H9 (cell line): ENCODE data around the gene SEC61B. TPM values are rescaled to one million over a fixed set of nuclear protein-coding genes. Genes with fewer than 3 reads are reported as not detected.
"Not testable (repeated sequence)": the region's sequence is repeated elsewhere in the genome, so short reads cannot be mapped to it uniquely, and the experiment has no call there.

Experiments used
- DNase-seq: peaks from one replicate; pipeline ENCODE4 v3.0.0-alpha.2; 2017
- H2AFZ ChIP-seq: one replicate; pipeline ENCODE4 v1.6.1; 2013; ENCODE audit warnings: mild to moderate bottlenecking, low read length, control low read depth, moderate library complexity
- H2AK5ac ChIP-seq: 2 replicates; pipeline ENCODE4 v1.6.1; 2013; ENCODE audit warnings: low read length, control low read depth, mixed read lengths; ENCODE audit not compliant: insufficient read length
- H2BK120ac ChIP-seq: one replicate; pipeline ENCODE4 v1.6.1; 2013; ENCODE audit warnings: low read depth, mild to moderate bottlenecking, low read length, control low read depth, inconsistent platforms; ENCODE audit not compliant: poor library complexity, severe bottlenecking
- H2BK12ac ChIP-seq: 2 replicates; pipeline ENCODE4 v1.6.1; 2013; ENCODE audit warnings: low read length, control low read depth, mixed read lengths, low read depth; ENCODE audit not compliant: insufficient read length
- H2BK15ac ChIP-seq: 2 replicates; pipeline ENCODE4 v1.6.1; 2013; ENCODE audit warnings: low read depth, low read length, control low read depth
- H2BK20ac ChIP-seq: one replicate; pipeline ENCODE4 v1.6.1; 2013; ENCODE audit warnings: low read depth, mild to moderate bottlenecking, low read length, control low read depth, inconsistent platforms; ENCODE audit not compliant: poor library complexity, severe bottlenecking
- H2BK5ac ChIP-seq: 2 replicates; pipeline ENCODE4 v1.6.1; 2013; ENCODE audit warnings: low read length, control low read depth, mixed read lengths; ENCODE audit not compliant: insufficient read length
- H3K14ac ChIP-seq: 2 replicates; pipeline ENCODE4 v1.6.1; 2013; ENCODE audit warnings: low read length, control low read depth; ENCODE audit not compliant: insufficient read depth
- H3K18ac ChIP-seq: 2 replicates; pipeline ENCODE4 v1.6.1; 2013; ENCODE audit warnings: low read depth, mild to moderate bottlenecking, mixed read lengths, low read length, control low read depth; ENCODE audit not compliant: insufficient read length
- H3K23ac ChIP-seq: 2 replicates; pipeline ENCODE4 v1.6.1; 2013; ENCODE audit warnings: low read length, control low read depth, mixed read lengths, low read depth; ENCODE audit not compliant: insufficient read length
- H3K23me2 ChIP-seq: 2 replicates; pipeline ENCODE4 v1.6.1; 2013; ENCODE audit warnings: low read depth, mild to moderate bottlenecking, mixed read lengths, low read length, control low read depth; ENCODE audit not compliant: insufficient read length, poor library complexity, severe bottlenecking
- H3K27ac ChIP-seq: 2 replicates; pipeline ENCODE4 v1.5.1; 2013; ENCODE audit warnings: low read length, control low read depth, mixed read lengths, low read depth; ENCODE audit not compliant: insufficient read length
- H3K27me3 ChIP-seq: 2 replicates; pipeline ENCODE4 v1.6.1; 2013; ENCODE audit warnings: low read length, control low read depth, inconsistent platforms; ENCODE audit not compliant: insufficient read depth
- H3K4ac ChIP-seq: 2 replicates; pipeline ENCODE4 v1.6.1; 2013; ENCODE audit warnings: low read depth, mild to moderate bottlenecking, control low read depth, inconsistent platforms, low read length, moderate library complexity
- H3K4me1 ChIP-seq: 2 replicates; pipeline ENCODE4 v1.6.1; 2013; ENCODE audit warnings: low read length, control low read depth, inconsistent platforms; ENCODE audit not compliant: insufficient read depth
- H3K4me2 ChIP-seq: 2 replicates; pipeline ENCODE4 v1.6.1; 2013; ENCODE audit warnings: low read length, control low read depth, mixed read lengths; ENCODE audit not compliant: insufficient read length, insufficient read depth
- H3K56ac ChIP-seq: 2 replicates; pipeline ENCODE4 v1.6.1; 2013; ENCODE audit warnings: low read depth, mild to moderate bottlenecking, mixed read lengths, low read length, control low read depth; ENCODE audit not compliant: insufficient read length
- H3K79me1 ChIP-seq: 2 replicates; pipeline ENCODE4 v1.6.1; 2013; ENCODE audit warnings: low read depth, mild to moderate bottlenecking, moderate library complexity, low read length, control low read depth, inconsistent platforms; ENCODE audit not compliant: insufficient read depth, poor library complexity, severe bottlenecking
- H3K79me2 ChIP-seq: 2 replicates; pipeline ENCODE4 v1.6.1; 2013; ENCODE audit warnings: low read length, control low read depth, inconsistent platforms; ENCODE audit not compliant: insufficient read depth
- H3K9ac ChIP-seq: 2 replicates; pipeline ENCODE4 v1.6.1; 2013; ENCODE audit warnings: low read length, control low read depth, mixed read lengths; ENCODE audit not compliant: insufficient read length; ENCODE audit errors: extremely low read depth
- H3K9me3 ChIP-seq: one replicate; pipeline ENCODE4 v1.6.1; 2013; ENCODE audit warnings: low read depth, low read length, inconsistent platforms; ENCODE audit not compliant: control insufficient read depth
- H3T11ph ChIP-seq: one replicate; pipeline ENCODE4 v1.6.1; 2013; ENCODE audit warnings: mild to moderate bottlenecking, low read length, control low read depth, inconsistent platforms
- H4K20me1 ChIP-seq: one replicate; pipeline ENCODE4 v1.6.1; 2013; ENCODE audit not compliant: control insufficient read depth, insufficient read length, insufficient read depth
- H4K5ac ChIP-seq: 2 replicates; pipeline ENCODE4 v1.6.1; 2013; ENCODE audit warnings: low read depth, mild to moderate bottlenecking, mixed read lengths, low read length, control low read depth; ENCODE audit not compliant: insufficient read length
- H4K8ac ChIP-seq: replicated peaks from 2 replicates; pipeline ENCODE4 v1.6.1; 2013; ENCODE audit warnings: low read length, control low read depth, mixed read lengths, low read depth; ENCODE audit not compliant: insufficient read length
- H4K91ac ChIP-seq: 2 replicates; pipeline ENCODE4 v1.6.1; 2013; ENCODE audit warnings: low read depth, mild to moderate bottlenecking, moderate library complexity, mixed read lengths, low read length, control low read depth; ENCODE audit not compliant: insufficient read length
- H3K27ac Mint-ChIP-seq, 3 experiments: 2 replicates in 2 of 3; 3 replicates in 1 of 3; pipeline ENCODE4 v1.8.0; 2020 to 2021; ENCODE audit warnings: mixed read lengths in 3 of 3, mild to moderate bottlenecking in 1 of 3, moderate library complexity in 1 of 3
- H3K27me3 Mint-ChIP-seq: 2 replicates; pipeline ENCODE4 v1.8.0; 2021; ENCODE audit warnings: low read depth, mild to moderate bottlenecking, moderate library complexity, mixed read lengths
- H3K36me3 Mint-ChIP-seq, 3 experiments: 2 replicates in 2 of 3; 3 replicates in 1 of 3; pipeline ENCODE4 v1.8.0; 2020 to 2021; ENCODE audit warnings: low read depth in 3 of 3, mixed read lengths in 3 of 3; ENCODE audit not compliant: insufficient read depth in 1 of 3
- H3K4me1 Mint-ChIP-seq, 2 experiments: 2 replicates each; pipeline ENCODE4 v1.8.0; 2020; ENCODE audit warnings: mixed read lengths in 2 of 2
- H3K4me3 Mint-ChIP-seq, 2 experiments: 2 replicates in 1 of 2; 3 replicates in 1 of 2; pipeline ENCODE4 v1.8.0; 2020 to 2021; ENCODE audit warnings: mild to moderate bottlenecking in 2 of 2, mixed read lengths in 2 of 2, moderate library complexity in 1 of 2
- H3K9me3 Mint-ChIP-seq, 2 experiments: 2 replicates in 1 of 2; 3 replicates in 1 of 2; pipeline ENCODE4 v1.8.0; 2020; ENCODE audit warnings: mild to moderate bottlenecking in 2 of 2, mixed read lengths in 2 of 2, moderate library complexity in 1 of 2
- CTCF ChIP-seq: fragments of 200-600 bp; sonication (generic); conservative IDR thresholded peaks from 3 replicates; pipeline ENCODE4 v1.8.0; 2021; ENCODE audit warnings: antibody characterized with exemption, mild to moderate bottlenecking
- WGBS: extraction: QIAGEN DNeasy Blood & Tissue Kit; methylation state at CpG from one replicate; pipeline ENCODE4 v1.1.7; 2013; ENCODE audit warnings: missing lambda C conversion rate, low lambda C conversion rate, mixed read lengths; ENCODE audit not compliant: insufficient read length; ENCODE audit errors: extremely low coverage; 5-methylcytosine and 5-hydroxymethylcytosine counted together
- total RNA-seq: library from RNA; stranded (reverse); gene quantifications from 2 replicates; pipeline ENCODE4 v1.2.1, GENCODE V29; 2021

Gene SEC61B
- total RNA-seq, 1 experiment from 2014 or later, result 142 TPM

GRCh38 chr9:99193466-99193821 lies 28.6 kb upstream of the SEC61B start:
- H2BK20ac ChIP-seq, result no peak overlapping the region
- DNase-seq, result no peak
- H3K9me3 Mint-ChIP-seq, result peaks cover 0 to 2% of the 10 kb centered on the region in 2 experiments; a peak in 2 of 5 replicates
- H3T11ph ChIP-seq, result no peak overlapping the region
- no peak overlapping the region for H2BK12ac ChIP-seq
- no peaks in the 10 kb centered on the region; the same call in 1 of the 2 replicates for H3K27me3 ChIP-seq
- no peak overlapping the region for H3K4me3 Mint-ChIP-seq
- H2BK5ac ChIP-seq, result no peak overlapping the region
- no peak overlapping the region for H3K4ac ChIP-seq
- no peaks in the 10 kb centered on the region; a peak in 1 of 7 replicates for H3K36me3 Mint-ChIP-seq
- H3K56ac ChIP-seq, result no peak overlapping the region
- H3K4me1 ChIP-seq, result no peaks in the 10 kb centered on the region
- no peak overlapping the region for H3K14ac ChIP-seq
- no peak overlapping the region for H4K8ac ChIP-seq
- no peak overlapping the region for H3K9ac ChIP-seq
- H2AFZ ChIP-seq, result no peak overlapping the region
- no peak overlapping the region for H3K18ac ChIP-seq
- no peak overlapping the region for H2BK120ac ChIP-seq
- no peaks in the 10 kb centered on the region; the same call in 1 of the 2 replicates for H3K27me3 Mint-ChIP-seq
- H3K27ac ChIP-seq, result no peak overlapping the region
- H3K79me1 ChIP-seq, result no peaks in the 10 kb centered on the region
- H4K5ac ChIP-seq, result no peak overlapping the region
- no peaks in the 10 kb centered on the region for H3K9me3 ChIP-seq
- no peak overlapping the region for H3K23ac ChIP-seq
- TF ChIP-seq CTCF, result peak; percentile 6; the same call in 2 of the 3 replicates
- WGBS, result no CpG with 5 or more reads among the region's 2 CpGs
- no peak overlapping the region for H2AK5ac ChIP-seq
- no peak overlapping the region for H4K91ac ChIP-seq
- no peaks in the 10 kb centered on the region for H3K23me2 ChIP-seq
- no peak overlapping the region for H3K4me2 ChIP-seq
- H3K79me2 ChIP-seq, result no peaks in the 10 kb centered on the region
- no peak overlapping the region for H3K27ac Mint-ChIP-seq
- H2BK15ac ChIP-seq, result no peak overlapping the region
- no peaks in the 10 kb centered on the region for H4K20me1 ChIP-seq
- H3K4me1 Mint-ChIP-seq, result peaks cover 10 to 17% of the 10 kb centered on the region in 2 experiments

- H3K27me3 Mint-ChIP-seq, H3K4me3 Mint-ChIP-seq, H3K9ac ChIP-seq, H3K27me3 ChIP-seq, H2BK12ac ChIP-seq, H4K5ac ChIP-seq, H3K23ac ChIP-seq, H4K91ac ChIP-seq, H3K27ac Mint-ChIP-seq, H3K9me3 ChIP-seq, H3K79me2 ChIP-seq, H2AFZ ChIP-seq, H4K8ac ChIP-seq, H2BK5ac ChIP-seq, H3K56ac ChIP-seq, H3T11ph ChIP-seq, H3K79me1 ChIP-seq, H3K23me2 ChIP-seq, DNase-seq, H3K4me1 ChIP-seq, H3K36me3 Mint-ChIP-seq, H2BK20ac ChIP-seq, H2AK5ac ChIP-seq, H3K9me3 Mint-ChIP-seq, H3K18ac ChIP-seq, H3K27ac ChIP-seq, H2BK15ac ChIP-seq, H4K20me1 ChIP-seq, H2BK120ac ChIP-seq, H3K4ac ChIP-seq, H3K14ac ChIP-seq, H3K4me2 ChIP-seq: not testable (repeated sequence)
- H3K4me1 Mint-ChIP-seq, result peaks cover 10 to 17% of the 10 kb centered on the region in 2 experiments
- WGBS, result no CpG with 5 or more reads among the region's 5 CpGs
Measured at GRCh38 chr9:99196484-99196883, 25.6 kb upstream of the SEC61B start.
